ENCODE data around the gene ZNF710.

DNA sequence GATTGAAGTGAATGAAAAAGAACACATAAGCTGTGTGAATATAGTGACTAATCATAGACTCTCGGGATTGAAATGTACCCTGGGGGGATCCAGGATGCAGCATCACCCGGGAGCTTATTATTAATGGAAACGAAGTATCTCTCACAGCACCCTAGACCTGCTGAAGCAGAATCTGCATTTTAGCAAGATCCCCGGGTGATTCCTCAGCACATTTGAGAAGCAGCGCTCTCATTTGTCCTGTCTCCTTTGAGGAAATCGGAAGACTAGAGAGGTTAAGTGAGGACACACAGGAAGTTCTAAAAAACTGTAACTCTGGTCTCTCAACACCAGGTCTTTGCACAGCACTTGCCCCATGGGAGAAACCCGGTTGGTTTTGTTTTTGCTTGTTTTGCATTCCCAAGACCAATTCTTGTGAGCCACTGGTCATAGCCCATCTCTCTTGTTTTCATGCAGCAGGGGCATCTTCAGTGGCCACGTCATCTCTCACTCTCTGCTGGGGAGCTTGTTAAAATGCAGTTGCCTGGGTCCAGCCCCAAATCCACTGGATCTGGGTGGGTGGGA is 30.2 kb downstream of the ZNF710 start:
- TF ChIP-seq MEF2A (IDR thresholded peaks at IDR 0.05; ENCODE audit: borderline replicate concordance, low read depth) (no peak), FOXM1 (IDR thresholded peaks at IDR 0.05; ENCODE audit: low read depth) (no peak), EP300 (IDR thresholded peaks at IDR 0.05; ENCODE audit: borderline replicate concordance in 1 of 2, low read depth in 1 of 2, low read length in 1 of 2) (no peak), RAD21 (IDR thresholded peaks at IDR 0.05; ENCODE audit: low read length) (no peak), TEAD4 (IDR thresholded peaks at IDR 0.05; ENCODE audit: borderline replicate concordance, insufficient read depth) (no peak), EZH2phosphoT487 (IDR thresholded peaks at IDR 0.05; ENCODE audit: borderline replicate concordance, low read depth) (no peak), YY1 (IDR thresholded peaks at IDR 0.05; ENCODE audit: low read depth) (no peak), GATA2 (CRISPR knock-in tag; IDR thresholded peaks at IDR 0.05) (no peak), TAF1 (IDR thresholded peaks at IDR 0.05; ENCODE audit: borderline replicate concordance, low read depth, low read length) (no peak)
- TF ChIP-seq, protein P1, sequence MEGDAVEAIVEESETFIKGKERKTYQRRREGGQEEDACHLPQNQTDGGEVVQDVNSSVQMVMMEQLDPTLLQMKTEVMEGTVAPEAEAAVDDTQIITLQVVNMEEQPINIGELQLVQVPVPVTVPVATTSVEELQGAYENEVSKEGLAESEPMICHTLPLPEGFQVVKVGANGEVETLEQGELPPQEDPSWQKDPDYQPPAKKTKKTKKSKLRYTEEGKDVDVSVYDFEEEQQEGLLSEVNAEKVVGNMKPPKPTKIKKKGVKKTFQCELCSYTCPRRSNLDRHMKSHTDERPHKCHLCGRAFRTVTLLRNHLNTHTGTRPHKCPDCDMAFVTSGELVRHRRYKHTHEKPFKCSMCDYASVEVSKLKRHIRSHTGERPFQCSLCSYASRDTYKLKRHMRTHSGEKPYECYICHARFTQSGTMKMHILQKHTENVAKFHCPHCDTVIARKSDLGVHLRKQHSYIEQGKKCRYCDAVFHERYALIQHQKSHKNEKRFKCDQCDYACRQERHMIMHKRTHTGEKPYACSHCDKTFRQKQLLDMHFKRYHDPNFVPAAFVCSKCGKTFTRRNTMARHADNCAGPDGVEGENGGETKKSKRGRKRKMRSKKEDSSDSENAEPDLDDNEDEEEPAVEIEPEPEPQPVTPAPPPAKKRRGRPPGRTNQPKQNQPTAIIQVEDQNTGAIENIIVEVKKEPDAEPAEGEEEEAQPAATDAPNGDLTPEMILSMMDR (IDR thresholded peaks at IDR 0.05) = no peak
